IMR-90 (cell line): ENCODE measurements around the gene DLG5. TPM values are rescaled to one million over a fixed set of nuclear protein-coding genes. Genes with fewer than 3 reads are reported as not detected.
A peak's percentile ranks its signal among the peaks of the same experiment; 100 is the strongest.

Experiments used
- CEBPB ChIP-seq: IDR thresholded peaks from 2 replicates; pipeline ENCODE4 v1.6.1; 2012; ENCODE audit warnings: low read depth, low read length, improper control_type of control experiment
- MAZ ChIP-seq: IDR thresholded peaks from 2 replicates; pipeline ENCODE4 v1.6.1; 2012; ENCODE audit warnings: low read depth, mild to moderate bottlenecking, low read length, improper control_type of control experiment, moderate library complexity, borderline replicate concordance
- polyA plus RNA-seq, 3 experiments: library from polyadenylated mRNA; depleted of rRNA; stranded (reverse); fragments of >200 nt; gene quantifications; 2 replicates each; pipeline ENCODE4 v1.2.3, GENCODE V29; 2012; ENCODE audit warnings: low replicate concordance in 1 of 3
- total RNA-seq: library from RNA; depleted of rRNA; stranded (reverse); fragments of >200 nt; gene quantifications from 2 replicates; pipeline ENCODE4 v1.2.3, GENCODE V29; 2012
- TF ChIP-seq, protein P1 (sequence below): fragments of 150-350 bp; IDR thresholded peaks from 2 replicates; pipeline ENCODE4 v1.6.1; 2017; ENCODE audit warnings: mild to moderate bottlenecking, antibody characterized with exemption, low read length, low read depth

Gene DLG5
- total and polyA plus RNA-seq, 2 of the 4 experiments (the other 2 are of a cell fraction), result 12.7 to 28.7 TPM

DNA sequence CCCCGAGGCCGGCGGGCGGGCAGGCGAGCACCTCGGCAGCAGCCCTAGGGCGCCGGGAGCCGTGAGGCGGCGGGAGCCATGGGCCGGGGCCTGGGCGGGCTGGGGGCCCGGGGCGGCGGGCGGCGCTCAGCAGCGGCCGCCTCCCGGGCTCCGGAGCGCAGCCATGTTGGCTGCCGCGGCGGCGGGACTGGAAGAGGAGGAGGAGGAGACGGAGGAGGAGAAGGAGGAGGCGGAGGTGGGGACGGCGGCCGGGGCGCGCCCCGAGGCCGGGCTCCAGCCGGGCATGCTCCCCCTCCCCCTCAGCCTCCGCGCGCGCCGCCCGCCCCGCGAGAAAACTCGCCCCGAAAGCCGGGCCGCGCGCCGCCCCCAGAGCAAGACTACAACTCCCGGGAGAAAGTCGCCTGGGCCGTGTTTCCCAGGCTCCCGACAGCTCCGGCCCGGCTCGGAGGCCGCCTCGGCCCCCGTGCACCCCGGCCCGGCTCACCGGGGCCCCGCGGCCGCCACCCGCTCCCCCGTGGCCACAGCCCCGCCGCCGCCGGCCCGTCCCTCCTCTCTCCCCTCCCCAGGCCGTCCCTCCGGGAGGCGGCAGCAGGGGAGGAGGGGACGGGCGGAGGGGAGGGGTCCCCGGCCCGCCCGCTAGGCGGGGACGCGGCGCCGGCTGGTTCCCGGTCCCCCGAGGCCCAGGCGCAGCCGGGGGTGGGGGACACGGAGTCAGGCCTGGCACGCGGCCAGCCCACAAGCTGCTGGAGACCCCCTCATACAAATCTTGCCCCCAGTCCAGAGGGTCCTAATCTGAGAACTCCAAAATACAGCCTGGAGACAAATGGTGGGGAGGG lies at the start of gene DLG5 (continued):
- TF ChIP-seq CEBPB (no peak), MAZ (peak; percentile 27; the same call in 1 of the 2 replicates)
- TF ChIP-seq, protein P1, sequence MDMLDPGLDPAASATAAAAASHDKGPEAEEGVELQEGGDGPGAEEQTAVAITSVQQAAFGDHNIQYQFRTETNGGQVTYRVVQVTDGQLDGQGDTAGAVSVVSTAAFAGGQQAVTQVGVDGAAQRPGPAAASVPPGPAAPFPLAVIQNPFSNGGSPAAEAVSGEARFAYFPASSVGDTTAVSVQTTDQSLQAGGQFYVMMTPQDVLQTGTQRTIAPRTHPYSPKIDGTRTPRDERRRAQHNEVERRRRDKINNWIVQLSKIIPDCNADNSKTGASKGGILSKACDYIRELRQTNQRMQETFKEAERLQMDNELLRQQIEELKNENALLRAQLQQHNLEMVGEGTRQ, result no peak
